Endothelial cell (in vitro differentiated cells): ENCODE measurements around the gene CDH7. TPM values are rescaled to one million over a fixed set of nuclear protein-coding genes. Genes with fewer than 3 reads are reported as not detected.

Experiments
- DNase-seq: peaks from one replicate; pipeline ENCODE4 v3.0.0; 2021; ENCODE audit warnings: low spot score
- H3K27ac Mint-ChIP-seq: one replicate; pipeline ENCODE4 v1.8.0; 2021; ENCODE audit warnings: mixed read lengths, inconsistent platforms; ENCODE audit not compliant: unreplicated experiment
- H3K27me3 Mint-ChIP-seq: one replicate; pipeline ENCODE4 v1.8.0; 2021; ENCODE audit warnings: mild to moderate bottlenecking, moderate library complexity, mixed read lengths, inconsistent platforms; ENCODE audit not compliant: unreplicated experiment
- H3K36me3 Mint-ChIP-seq: one replicate; pipeline ENCODE4 v1.8.0; 2021; ENCODE audit warnings: mild to moderate bottlenecking, low read depth, mixed read lengths, inconsistent platforms; ENCODE audit not compliant: unreplicated experiment
- H3K4me1 Mint-ChIP-seq: one replicate; pipeline ENCODE4 v1.8.0; 2021; ENCODE audit warnings: mild to moderate bottlenecking, mixed read lengths, inconsistent platforms; ENCODE audit not compliant: unreplicated experiment
- H3K4me3 Mint-ChIP-seq: one replicate; pipeline ENCODE4 v1.8.0; 2021; ENCODE audit warnings: mild to moderate bottlenecking, mixed read lengths, inconsistent platforms; ENCODE audit not compliant: unreplicated experiment
- H3K9me3 Mint-ChIP-seq: one replicate; pipeline ENCODE4 v1.8.0; 2021; ENCODE audit warnings: mixed read lengths, inconsistent platforms; ENCODE audit not compliant: unreplicated experiment
- CTCF ChIP-seq: fragments of 200-600 bp; sonication (generic); IDR thresholded peaks from one replicate; pipeline ENCODE4 v1.5.0; 2021; ENCODE audit warnings: antibody characterized with exemption; ENCODE audit not compliant: unreplicated experiment
- total RNA-seq: library from RNA; stranded (reverse); fragmentation: NEBNext Ultra II Directional; extraction: Animal tissue kit (Norgen Biotek cat#: 25700); gene quantifications from one replicate; pipeline ENCODE4 v1.2.1, GENCODE V29; 2021; ENCODE audit not compliant: unreplicated experiment

Gene CDH7
- total RNA-seq, 1 donor from 2014 or later: 0.44 TPM

DNA sequence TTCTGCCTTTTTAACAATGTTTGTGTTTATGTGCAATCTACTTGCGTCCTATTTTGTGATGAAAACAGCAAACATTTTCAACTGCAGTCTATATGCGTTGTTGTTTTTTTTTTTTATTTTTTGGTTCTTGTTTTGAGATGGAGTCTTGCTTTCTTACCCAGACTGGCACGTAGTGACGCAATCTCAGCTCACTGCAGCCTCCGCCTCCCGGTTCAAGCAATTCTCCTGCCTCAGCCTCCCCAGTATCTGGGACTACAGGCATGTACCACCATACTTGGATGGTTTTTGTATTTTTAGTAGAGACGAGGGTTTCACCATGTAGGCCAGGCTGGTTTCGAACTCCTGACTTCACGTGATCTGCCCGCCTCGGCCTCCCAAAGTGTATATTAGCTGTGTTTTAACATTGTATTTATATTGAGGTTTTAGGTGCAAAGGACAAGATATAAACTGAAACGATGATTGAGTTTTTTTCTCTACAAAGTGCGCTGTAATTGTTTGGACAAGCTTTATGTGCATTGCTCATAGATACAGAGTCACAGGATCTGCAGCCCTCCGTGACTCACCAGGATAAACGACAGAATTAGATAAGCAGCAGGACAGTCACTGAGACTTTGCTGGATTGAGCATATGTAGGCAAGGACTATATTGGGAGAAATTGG, 17.4 kb downstream of the CDH7 start:
- Mint-ChIP-seq H3K27ac (no peak overlapping the region), H3K4me1 (no peaks in the 10 kb centered on the region), H3K36me3 (no peaks in the 10 kb centered on the region), H3K27me3 (peaks cover 3% of the 10 kb centered on the region), H3K9me3 (no peaks in the 10 kb centered on the region), H3K4me3 (no peak overlapping the region)
- no peak for TF ChIP-seq CTCF
- no peak for DNase-seq

- no peak overlapping the region for H3K27ac Mint-ChIP-seq
- H3K27me3 Mint-ChIP-seq: peaks cover 2% of the 10 kb centered on the region
- H3K4me3 Mint-ChIP-seq: no peak overlapping the region
- no peak for DNase-seq
- TF ChIP-seq CTCF: no peak
- H3K4me1 Mint-ChIP-seq: no peaks in the 10 kb centered on the region
- no peaks in the 10 kb centered on the region for H3K9me3 Mint-ChIP-seq
- no peaks in the 10 kb centered on the region for H3K36me3 Mint-ChIP-seq
These were observed 18.8 kb downstream of the CDH7 start for GRCh38 chr18:65769652-65770051.

- H3K9me3 Mint-ChIP-seq: no peaks in the 10 kb centered on the region
- H3K36me3 Mint-ChIP-seq: no peaks in the 10 kb centered on the region
- DNase-seq: no peak
- TF ChIP-seq CTCF: no peak
- no peaks in the 10 kb centered on the region for H3K27me3 Mint-ChIP-seq
- no peak overlapping the region for H3K4me3 Mint-ChIP-seq
- no peak overlapping the region for H3K27ac Mint-ChIP-seq
- no peaks in the 10 kb centered on the region for H3K4me1 Mint-ChIP-seq
These were observed 35.7 kb downstream of the CDH7 start for GRCh38 chr18:65786474-65786873.

GRCh38 chr18:65788373-65788772, 37.6 kb downstream of the CDH7 start:
- Mint-ChIP-seq H3K27me3 (no peaks in the 10 kb centered on the region), H3K27ac (no peak overlapping the region), H3K4me1 (no peaks in the 10 kb centered on the region), H3K9me3 (no peaks in the 10 kb centered on the region), H3K4me3 (no peak overlapping the region), H3K36me3 (no peaks in the 10 kb centered on the region)
- TF ChIP-seq CTCF: no peak
- DNase-seq: no peak

DNA sequence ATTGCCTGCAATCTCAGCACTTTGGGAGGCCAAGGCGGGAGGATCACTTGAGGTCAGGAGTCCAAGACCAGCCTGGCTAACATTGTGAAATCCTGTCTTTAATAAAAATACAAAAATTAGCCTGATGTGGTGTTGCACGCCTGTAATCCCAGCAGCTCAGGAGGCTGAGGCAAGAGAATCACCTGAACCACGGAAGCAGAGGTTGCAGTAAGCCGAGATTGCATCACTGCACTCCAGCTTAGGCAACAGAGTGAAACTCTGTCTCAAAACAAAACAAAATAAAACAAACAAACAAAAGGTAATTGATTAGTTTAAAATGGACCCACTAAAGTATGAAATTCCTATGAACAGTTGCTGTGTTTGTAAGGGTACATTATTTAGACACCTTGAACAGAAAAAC, 39.8 kb downstream of the CDH7 start:
- H3K4me1 Mint-ChIP-seq: no peaks in the 10 kb centered on the region
- no peak overlapping the region for H3K4me3 Mint-ChIP-seq
- no peak for TF ChIP-seq CTCF
- H3K27ac Mint-ChIP-seq: no peak overlapping the region
- H3K36me3 Mint-ChIP-seq: no peaks in the 10 kb centered on the region
- no peaks in the 10 kb centered on the region for H3K9me3 Mint-ChIP-seq
- no peak for DNase-seq
- no peaks in the 10 kb centered on the region for H3K27me3 Mint-ChIP-seq
